Measurements from ENCODE around the gene ANKRD1. TPM values are rescaled to one million over a fixed set of nuclear protein-coding genes. Genes with fewer than 3 reads are reported as not detected.

The ANKRD1 gene
- total and polyA plus RNA-seq, 2 of the 8 experiments (the other 6 are each of a cell fraction or from before 2014, with no cell fraction given), result 0.03 TPM; not detected in 1

DNA sequence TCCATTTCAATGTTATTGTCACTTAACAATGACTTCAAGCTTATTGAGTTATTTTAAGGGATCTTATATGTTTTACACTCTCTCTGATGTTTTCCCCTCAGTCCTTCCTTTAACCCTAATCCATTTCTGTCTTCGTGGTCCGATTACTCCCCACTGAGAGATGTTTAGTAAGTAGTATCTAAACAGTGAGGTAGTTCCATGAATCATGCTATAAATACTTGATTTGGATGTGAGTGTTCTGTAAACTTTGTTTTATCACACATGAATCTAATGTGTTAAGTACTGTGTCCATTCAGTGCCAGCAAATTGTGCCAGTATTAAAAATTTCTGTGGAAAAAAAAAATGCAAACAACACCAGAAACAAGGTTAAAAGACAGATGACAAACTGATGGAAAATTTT is 30.5 kb downstream of the ANKRD1 start:
- no peaks in the 10 kb centered on the region for H3K79me2 ChIP-seq (ENCODE audit: control insufficient read depth in 1 of 2, insufficient read depth in 2 of 2, low read length in 2 of 2)
- 94% methylated on average over 2 of the region's 2 CpGs; no CpG with 5 or more reads in 1 of the 2 experiments for WGBS, 2 experiments (ENCODE audit: extremely low coverage in 1 of 2, insufficient coverage in 1 of 2, insufficient read length in 1 of 2, insufficient replicate concordance in 2 of 2, low coverage in 1 of 2, low lambda C conversion rate in 2 of 2, missing lambda C conversion rate in 1 of 2)
- no peaks in the 10 kb centered on the region; a peak in 1 of 4 replicates for H3K9me3 ChIP-seq (ENCODE audit: insufficient read depth in 2 of 2, low read depth in 1 of 2, low read length in 1 of 2)
- H2AFZ ChIP-seq (ENCODE audit: low read length), result no peak overlapping the region
- H3K27ac ChIP-seq (ENCODE audit: low read depth, low read length), result no peak overlapping the region
- DNase-seq (ENCODE audit: low read depth in 1 of 2, low spot score in 2 of 2) (no peak), FAIRE-seq (no peak)
- no peak overlapping the region for H3K4me3 ChIP-seq (ENCODE audit: extremely low read depth in 1 of 4, insufficient read depth in 2 of 4, low read depth in 3 of 4, low read length in 4 of 4)
- H3K23me2 ChIP-seq (ENCODE audit: low read depth, low read length), result no peaks in the 10 kb centered on the region
- H4K8ac ChIP-seq (ENCODE audit: extremely low read depth, insufficient read depth, low read length), result no peak overlapping the region
- H3K36me3 ChIP-seq (ENCODE audit: control insufficient read depth in 2 of 4, insufficient read depth in 4 of 4, low read length in 3 of 4), result peaks cover 7 to 60% (median 41%) of the 10 kb centered on the region in 4 experiments; a peak in 7 of 8 replicates
- ChIA-PET CTCF (ENCODE audit: partially characterized antibody) (interaction anchor here (2.7 kb wide), 1 partner anchor 11 kb away, joined by 20 read pairs; no protein-coding TSS in a partner anchor), POLR2A (ENCODE audit: partially characterized antibody) (no interaction called here)
- H2AK5ac ChIP-seq (ENCODE audit: low read depth, low read length), result no peak overlapping the region
- H3K27me3 ChIP-seq (replicated peaks in 1 of 4; ENCODE audit: control insufficient read depth in 3 of 4, extremely low read depth in 1 of 4, insufficient read depth in 3 of 4, low read length in 3 of 4), result no peaks in the 10 kb centered on the region
- no peak overlapping the region for H3K4me2 ChIP-seq (ENCODE audit: insufficient read depth in 1 of 2, low read depth in 2 of 2, low read length in 2 of 2)
- H3K23ac ChIP-seq (ENCODE audit: insufficient read length), result no peak overlapping the region
- no peak overlapping the region for H2BK15ac ChIP-seq (ENCODE audit: low read length)
- H3K9ac ChIP-seq (replicated peaks in 1 of 4; ENCODE audit: extremely low read depth in 1 of 4, low read depth in 3 of 4, low read length in 3 of 4), result no peak overlapping the region
- H2BK12ac ChIP-seq (ENCODE audit: low read depth, low read length), result no peak overlapping the region
- no peaks in the 10 kb centered on the region for H3K4me1 ChIP-seq (replicated peaks in 1 of 4; ENCODE audit: control insufficient read depth in 3 of 4, insufficient read depth in 4 of 4, low read length in 3 of 4)
- H3K56ac ChIP-seq (replicated peaks; ENCODE audit: insufficient read length, low read depth, low read length), result no peak overlapping the region
- no peak overlapping the region for H2BK120ac ChIP-seq (replicated peaks; ENCODE audit: low read depth, low read length)
- H2BK20ac ChIP-seq (ENCODE audit: low read length), result no peak overlapping the region
- no peak overlapping the region for H3K4ac ChIP-seq (replicated peaks; ENCODE audit: insufficient read length, low read depth, low read length)
- H4K20me1 ChIP-seq (replicated peaks in 1 of 2; ENCODE audit: control insufficient read depth in 1 of 2, insufficient read depth in 2 of 2, low read length in 2 of 2), result peaks cover 0 to 3% of the 10 kb centered on the region in 2 experiments
- peaks cover 2% of the 10 kb centered on the region; the same call in 1 of the 2 replicates for H3K79me1 ChIP-seq (ENCODE audit: low read depth, low read length)
- no peak overlapping the region for H4K5ac ChIP-seq (ENCODE audit: insufficient read length, low read depth, low read length)
- H3K14ac ChIP-seq (ENCODE audit: insufficient read length), result no peak overlapping the region
- TF ChIP-seq MAX (IDR thresholded peaks at IDR 0.05) (no peak), HDAC2 (IDR thresholded peaks at IDR 0.05; ENCODE audit: borderline replicate concordance in 1 of 2, low read depth in 2 of 2, low read length in 2 of 2) (no peak), CHD2 (IDR thresholded peaks at IDR 0.05; ENCODE audit: low read length) (no peak)
- TF ChIP-seq, protein P1, sequence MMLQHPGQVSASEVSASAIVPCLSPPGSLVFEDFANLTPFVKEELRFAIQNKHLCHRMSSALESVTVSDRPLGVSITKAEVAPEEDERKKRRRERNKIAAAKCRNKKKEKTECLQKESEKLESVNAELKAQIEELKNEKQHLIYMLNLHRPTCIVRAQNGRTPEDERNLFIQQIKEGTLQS (IDR thresholded peaks at IDR 0.05; ENCODE audit: insufficient read depth, low read depth, low read length), result no peak
- H3K18ac ChIP-seq (ENCODE audit: extremely low read depth, low read length), result no peak overlapping the region
- H2BK5ac ChIP-seq (ENCODE audit: low read depth, low read length), result no peak overlapping the region
- no peak overlapping the region for H4K91ac ChIP-seq (replicated peaks; ENCODE audit: insufficient read length, low read length)
